Caco-2 (cell line): ENCODE measurements around the gene PKD1. TPM values are rescaled to one million over a fixed set of nuclear protein-coding genes. Genes with fewer than 3 reads are reported as not detected.

Experiments
- BruUV-seq: library from RNA; stranded (reverse); fragments of 400-500 nt; replicated peaks from 2 replicates; lab custom pipeline; 2021; lab: Mats Ljungman, UMichigan
- CTCF ChIA-PET: fragments of 300-600 bp; sonication (Branson Sonifier 250); formaldehyde crosslinking; loops from one replicate; lab custom pipeline; 2022; ENCODE audit warnings: antibody characterized with exemption; lab: Charles Lee
- POLR2A ChIA-PET: fragments of 300-600 bp; sonication (Branson Sonifier 250); formaldehyde crosslinking; loops from one replicate; lab custom pipeline; 2022; ENCODE audit warnings: antibody characterized with exemption; lab: Charles Lee
- DNase-seq, 2 experiments: peaks; one replicate each; pipeline versions ENCODE4 v3.0.0 to v3.0.0-alpha.2; 2020 to 2022
- H3K27me3 ChIP-seq: replicated peaks from 2 replicates; pipeline ENCODE4 v1.6.0; 2011; ENCODE audit warnings: low read length; ENCODE audit not compliant: control insufficient read depth, insufficient read depth
- H3K36me3 ChIP-seq: 2 replicates; pipeline ENCODE4 v1.5.1; 2011; ENCODE audit warnings: low read length; ENCODE audit not compliant: control insufficient read depth, insufficient read depth
- H3K4me1 ChIP-seq: fragments of 250-450 bp; sonication (Bioruptor Pico); 2 replicates; pipeline ENCODE4 v1.5.1; 2020; ENCODE audit warnings: mild to moderate bottlenecking
- H3K4me3 ChIP-seq: 2 replicates; pipeline ENCODE4 v1.5.1; 2011; ENCODE audit warnings: low read depth, mild to moderate bottlenecking, control low read depth, low read length
- H3K9me3 ChIP-seq: fragments of 250-450 bp; sonication (Bioruptor Pico); 2 replicates; pipeline ENCODE4 v1.5.1; 2020; ENCODE audit warnings: mild to moderate bottlenecking, moderate library complexity
- H3K27ac Mint-ChIP-seq: one replicate; pipeline ENCODE4 v1.8.0; 2022; ENCODE audit warnings: mixed read lengths; ENCODE audit not compliant: unreplicated experiment
- H3K27me3 Mint-ChIP-seq: one replicate; pipeline ENCODE4 v1.8.0; 2022; ENCODE audit warnings: mixed read lengths; ENCODE audit not compliant: insufficient read depth, unreplicated experiment
- H3K36me3 Mint-ChIP-seq: one replicate; pipeline ENCODE4 v1.8.0; 2022; ENCODE audit warnings: mild to moderate bottlenecking, mixed read lengths; ENCODE audit not compliant: insufficient read depth, unreplicated experiment
- H3K4me1 Mint-ChIP-seq: one replicate; pipeline ENCODE4 v1.8.0; 2022; ENCODE audit warnings: low read depth, mixed read lengths; ENCODE audit not compliant: unreplicated experiment
- H3K4me3 Mint-ChIP-seq: one replicate; pipeline ENCODE4 v1.8.0; 2022; ENCODE audit warnings: mild to moderate bottlenecking, moderate library complexity, mixed read lengths; ENCODE audit not compliant: unreplicated experiment
- H3K9me3 Mint-ChIP-seq: one replicate; pipeline ENCODE4 v1.8.0; 2022; ENCODE audit warnings: mixed read lengths; ENCODE audit not compliant: unreplicated experiment
- CTCF ChIP-seq, 2 experiments: fragments of 200-600 bp in 1 of 2; IDR thresholded peaks; 1 replicate in 1 of 2; 2 replicates in 1 of 2; pipeline versions ENCODE4 v1.5.1 to v1.8.0; 2011 to 2022; ENCODE audit warnings: antibody characterized with exemption in 1 of 2, control low read depth in 1 of 2, inconsistent platforms in 1 of 2, low read depth in 1 of 2, low read length in 1 of 2, mild to moderate bottlenecking in 1 of 2, moderate library complexity in 1 of 2; ENCODE audit not compliant: insufficient read depth in 1 of 2, severe bottlenecking in 1 of 2, unreplicated experiment in 1 of 2
- intact Hi-C: fragments of 100-400 bp; cut with micrococcal nuclease; formaldehyde crosslinking; loops from one replicate; pipeline ENCODE4 v1.10.0; 2022; ENCODE audit not compliant: unreplicated experiment
- total RNA-seq: library from RNA; stranded (reverse); gene quantifications from 2 replicates; pipeline ENCODE4 v1.2.3, GENCODE V29; 2022

The PKD1 gene
- total RNA-seq, 1 experiment from 2014 or later, result 70.5 TPM

GRCh38 chr16:2077016-2077415, 58.7 kb downstream of the PKD1 start:
- Histone ChIP-seq H3K4me1 (no peaks in the 10 kb centered on the region), H3K36me3 (no peaks in the 10 kb centered on the region; the same call in 1 of the 2 replicates), H3K4me3 (no peak overlapping the region), H3K27me3 (no peaks in the 10 kb centered on the region), H3K9me3 (no peaks in the 10 kb centered on the region)
- no peak for TF ChIP-seq CTCF (IDR thresholded peaks at IDR 0.05; ENCODE audit: insufficient read depth in 1 of 2, low read depth in 1 of 2, low read length in 1 of 2, severe bottlenecking in 1 of 2, unreplicated experiment in 1 of 2)
- CTCF ChIA-PET, result no interaction called here
- Mint-ChIP-seq H3K36me3 (peaks cover 7% of the 10 kb centered on the region), H3K4me1 (no peaks in the 10 kb centered on the region), H3K4me3 (no peak overlapping the region), H3K27me3 (no peaks in the 10 kb centered on the region), H3K9me3 (no peaks in the 10 kb centered on the region), H3K27ac (no peak overlapping the region)
- DNase-seq, result no peak
- POLR2A ChIA-PET, result no interaction called here
- BruUV-seq, result no TSS peak
- intact Hi-C loops, result no loop called here

DNA sequence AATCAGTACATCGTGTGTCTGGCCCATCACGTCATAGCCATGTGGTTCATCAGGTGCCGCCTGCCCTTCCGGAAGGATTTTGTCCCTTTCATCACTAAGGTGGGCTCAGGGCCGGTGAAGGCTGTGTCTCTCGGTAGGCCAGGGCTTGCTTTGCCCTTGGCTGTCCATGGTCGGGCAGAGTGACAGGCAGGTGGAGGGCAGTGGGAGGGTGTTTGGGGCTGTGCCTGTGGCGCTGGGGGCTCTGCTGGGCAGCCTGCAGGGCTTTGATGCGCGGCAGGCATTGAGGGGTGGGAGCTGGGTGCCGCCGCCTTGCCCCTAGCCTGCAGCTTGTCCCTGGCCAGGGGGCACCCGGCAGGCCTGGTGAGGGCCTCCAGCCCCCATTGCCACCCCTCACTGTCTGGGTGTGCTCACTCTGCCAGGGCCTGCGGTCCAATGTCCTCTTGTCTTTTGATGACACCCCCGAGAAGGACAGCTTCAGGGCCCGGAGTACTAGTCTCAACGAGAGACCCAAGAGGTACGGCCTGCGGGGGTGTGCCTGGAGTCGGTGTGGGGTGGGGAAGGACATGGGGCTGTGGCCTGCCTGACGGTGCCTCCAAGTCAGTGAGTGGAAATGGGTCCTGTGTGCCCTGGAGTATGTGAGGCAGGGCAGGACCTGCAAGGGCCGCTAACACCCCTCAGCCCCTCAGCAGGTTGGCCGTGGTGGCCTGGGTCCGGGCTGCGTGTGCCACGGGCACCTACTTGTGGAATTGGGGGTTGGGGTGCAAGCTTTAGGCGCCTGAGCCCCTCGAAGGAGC, 59.4 kb downstream of the PKD1 start:
- BruUV-seq, result no TSS peak
- H3K4me3 Mint-ChIP-seq, result no peak overlapping the region
- no peak for DNase-seq
- H3K36me3 ChIP-seq, result no peaks in the 10 kb centered on the region; the same call in 1 of the 2 replicates
- H3K36me3 Mint-ChIP-seq, result peaks cover 7% of the 10 kb centered on the region
- POLR2A ChIA-PET, result no interaction called here
- no peak for TF ChIP-seq CTCF (IDR thresholded peaks at IDR 0.05; ENCODE audit: insufficient read depth in 1 of 2, low read depth in 1 of 2, low read length in 1 of 2, severe bottlenecking in 1 of 2, unreplicated experiment in 1 of 2)
- H3K4me1 ChIP-seq, result no peaks in the 10 kb centered on the region
- H3K4me3 ChIP-seq, result no peak overlapping the region
- no peaks in the 10 kb centered on the region for H3K9me3 ChIP-seq
- CTCF ChIA-PET, result no interaction called here
- no peaks in the 10 kb centered on the region for H3K27me3 ChIP-seq
- no peaks in the 10 kb centered on the region for H3K27me3 Mint-ChIP-seq
- H3K27ac Mint-ChIP-seq, result no peak overlapping the region
- intact Hi-C loops, result no loop called here
- H3K4me1 Mint-ChIP-seq, result no peaks in the 10 kb centered on the region
- H3K9me3 Mint-ChIP-seq, result no peaks in the 10 kb centered on the region

DNA sequence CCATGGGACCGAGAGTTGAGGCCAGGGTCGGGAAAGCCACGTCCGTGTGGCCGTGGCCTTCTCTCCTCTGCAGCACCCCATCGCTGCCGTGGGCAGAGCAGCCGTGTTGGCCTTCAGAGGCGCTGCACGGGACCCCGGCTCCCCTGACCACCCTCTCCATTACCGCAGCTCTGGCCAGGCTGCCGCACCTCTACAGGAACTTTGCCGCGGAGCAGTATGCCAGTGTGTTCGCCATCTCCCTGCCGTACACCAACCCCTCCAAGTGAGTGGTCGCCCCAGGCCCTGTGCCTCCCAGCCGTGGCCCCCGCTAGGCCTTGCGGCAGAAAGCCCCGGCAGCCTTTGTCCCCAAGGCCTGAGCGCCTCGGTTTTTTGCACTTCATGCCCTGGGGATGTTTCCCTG, 60.1 kb downstream of the PKD1 start:
- TF ChIP-seq CTCF (IDR thresholded peaks at IDR 0.05; ENCODE audit: insufficient read depth in 1 of 2, low read depth in 1 of 2, low read length in 1 of 2, severe bottlenecking in 1 of 2, unreplicated experiment in 1 of 2), result no peak
- Histone ChIP-seq H3K27me3 (no peaks in the 10 kb centered on the region), H3K36me3 (no peaks in the 10 kb centered on the region; the same call in 1 of the 2 replicates), H3K9me3 (no peaks in the 10 kb centered on the region), H3K4me3 (no peak overlapping the region), H3K4me1 (no peaks in the 10 kb centered on the region)
- Mint-ChIP-seq H3K4me1 (no peaks in the 10 kb centered on the region), H3K9me3 (no peaks in the 10 kb centered on the region), H3K27me3 (no peaks in the 10 kb centered on the region), H3K4me3 (no peak overlapping the region), H3K36me3 (peaks cover 7% of the 10 kb centered on the region), H3K27ac (no peak overlapping the region)
- CTCF ChIA-PET, result no interaction called here
- BruUV-seq, result no TSS peak
- no peak for DNase-seq
- POLR2A ChIA-PET, result no interaction called here
- intact Hi-C loops, result no loop called here
